Measurements from ENCODE around the gene RNF38.

RNF38 gene

DNA sequence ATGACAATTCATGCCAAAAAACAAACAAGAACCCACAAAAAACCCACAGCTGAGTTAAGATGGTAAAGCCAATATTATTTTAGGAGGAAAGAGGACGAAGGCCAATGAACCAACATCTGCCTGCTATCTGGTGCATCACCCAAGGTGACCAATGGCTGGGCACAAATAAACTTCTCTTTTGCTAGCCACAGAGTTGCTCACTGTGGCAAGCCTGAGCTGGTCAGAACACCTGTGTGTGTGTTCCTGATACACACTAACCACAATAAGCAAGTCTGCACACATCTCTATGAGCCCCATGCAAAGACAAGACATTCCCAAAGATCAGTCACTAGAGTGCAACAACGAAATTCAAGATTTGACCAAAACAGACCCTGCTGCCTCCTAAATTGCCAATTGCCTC lies 63.1 kb downstream of the RNF38 start:
- TF ChIP-seq, protein P1, sequence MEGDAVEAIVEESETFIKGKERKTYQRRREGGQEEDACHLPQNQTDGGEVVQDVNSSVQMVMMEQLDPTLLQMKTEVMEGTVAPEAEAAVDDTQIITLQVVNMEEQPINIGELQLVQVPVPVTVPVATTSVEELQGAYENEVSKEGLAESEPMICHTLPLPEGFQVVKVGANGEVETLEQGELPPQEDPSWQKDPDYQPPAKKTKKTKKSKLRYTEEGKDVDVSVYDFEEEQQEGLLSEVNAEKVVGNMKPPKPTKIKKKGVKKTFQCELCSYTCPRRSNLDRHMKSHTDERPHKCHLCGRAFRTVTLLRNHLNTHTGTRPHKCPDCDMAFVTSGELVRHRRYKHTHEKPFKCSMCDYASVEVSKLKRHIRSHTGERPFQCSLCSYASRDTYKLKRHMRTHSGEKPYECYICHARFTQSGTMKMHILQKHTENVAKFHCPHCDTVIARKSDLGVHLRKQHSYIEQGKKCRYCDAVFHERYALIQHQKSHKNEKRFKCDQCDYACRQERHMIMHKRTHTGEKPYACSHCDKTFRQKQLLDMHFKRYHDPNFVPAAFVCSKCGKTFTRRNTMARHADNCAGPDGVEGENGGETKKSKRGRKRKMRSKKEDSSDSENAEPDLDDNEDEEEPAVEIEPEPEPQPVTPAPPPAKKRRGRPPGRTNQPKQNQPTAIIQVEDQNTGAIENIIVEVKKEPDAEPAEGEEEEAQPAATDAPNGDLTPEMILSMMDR (IDR thresholded peaks at IDR 0.05; ENCODE audit: low read depth, low read length, poor library complexity, severe bottlenecking) = no peak
- TF ChIP-seq EZH2phosphoT487 (IDR thresholded peaks at IDR 0.05; ENCODE audit: borderline replicate concordance, low read length) = no peak
- H3K79me2 ChIP-seq (ENCODE audit: control insufficient read depth, low read length) = no peaks in the 10 kb centered on the region
- no peaks in the 10 kb centered on the region for H4K20me1 ChIP-seq (ENCODE audit: control insufficient read depth, insufficient read depth, low read depth, low read length)
- no peaks in the 10 kb centered on the region for H3K27me3 ChIP-seq (ENCODE audit: control insufficient read depth, low read length)
- no peak overlapping the region for H3K4me2 ChIP-seq (ENCODE audit: low read length)
- H3K36me3 ChIP-seq (ENCODE audit: control insufficient read depth, low read length) = peaks cover 40% of the 10 kb centered on the region
- H3K9me3 ChIP-seq (ENCODE audit: control insufficient read depth, insufficient read depth, low read length) = no peaks in the 10 kb centered on the region
- peaks cover 2% of the 10 kb centered on the region for H3K4me1 ChIP-seq (ENCODE audit: control insufficient read depth, low read length)
- no peaks in the 10 kb centered on the region for H3K9me2 ChIP-seq (replicated peaks; ENCODE audit: control insufficient read depth, low read length)
- 0 out of 2 replicates have a peak, but pooled peaks cover 5% of the 10 kb centered on the region for H3F3A ChIP-seq (ENCODE audit: control insufficient read depth, insufficient read depth)
- H3K4me3 ChIP-seq (ENCODE audit: low read length) = no peak overlapping the region
- no peak overlapping the region for H3K27ac ChIP-seq (ENCODE audit: low read depth, low read length)

DNA sequence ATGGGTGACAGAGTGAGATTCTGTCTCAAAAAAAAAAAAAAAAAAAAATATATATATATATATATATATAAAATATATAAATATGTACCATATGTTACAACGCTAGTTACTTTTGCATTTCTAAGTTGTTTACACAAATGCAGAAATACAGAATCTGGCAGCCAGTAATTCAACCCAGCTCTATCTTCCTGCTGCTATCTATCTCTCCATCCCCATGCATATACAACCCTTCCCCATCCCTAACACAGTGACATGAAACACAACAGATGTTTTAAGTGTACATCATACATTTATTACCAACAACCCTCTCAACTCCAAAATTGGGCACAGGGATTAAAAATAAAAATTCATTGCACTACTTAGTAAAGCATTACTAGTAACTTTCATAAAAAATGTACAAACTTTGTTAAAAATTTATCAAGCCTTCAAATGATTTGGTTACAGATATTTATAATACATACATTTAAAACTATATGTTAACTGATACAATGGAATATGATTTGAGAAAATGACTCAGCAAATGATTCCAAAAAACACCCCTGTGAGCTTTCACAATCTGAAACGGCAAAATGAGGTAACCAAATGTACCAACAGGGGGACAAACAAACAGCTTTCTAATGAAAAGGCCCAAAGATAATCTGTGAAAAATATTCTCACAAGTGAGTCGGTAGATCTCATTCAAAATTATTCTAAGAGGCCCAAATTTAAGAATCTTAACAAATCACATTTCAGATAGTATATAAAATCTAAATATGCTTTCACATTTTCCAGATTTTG lies 63.8 kb downstream of the RNF38 start:
- Histone ChIP-seq H3K36me3 (ENCODE audit: control insufficient read depth, low read length) (peaks cover 38% of the 10 kb centered on the region), H3K4me1 (ENCODE audit: control insufficient read depth, low read length) (no peaks in the 10 kb centered on the region), H3K79me2 (ENCODE audit: control insufficient read depth, low read length) (no peaks in the 10 kb centered on the region), H3K27me3 (ENCODE audit: control insufficient read depth, low read length) (no peaks in the 10 kb centered on the region), H4K20me1 (ENCODE audit: control insufficient read depth, insufficient read depth, low read depth, low read length) (no peaks in the 10 kb centered on the region), H3K9me3 (ENCODE audit: control insufficient read depth, insufficient read depth, low read length) (no peaks in the 10 kb centered on the region), H3K9me2 (replicated peaks; ENCODE audit: control insufficient read depth, low read length) (no peaks in the 10 kb centered on the region), H3K27ac (ENCODE audit: low read depth, low read length) (no peak overlapping the region), H3K4me2 (ENCODE audit: low read length) (no peak overlapping the region), H3K4me3 (ENCODE audit: low read length) (no peak overlapping the region), H3F3A (ENCODE audit: control insufficient read depth, insufficient read depth) (0 out of 2 replicates have a peak, but pooled peaks cover 5% of the 10 kb centered on the region)
- TF ChIP-seq, protein P1 (IDR thresholded peaks at IDR 0.05; ENCODE audit: low read depth, low read length, poor library complexity, severe bottlenecking) = no peak
- TF ChIP-seq EZH2phosphoT487 (IDR thresholded peaks at IDR 0.05; ENCODE audit: borderline replicate concordance, low read length) = no peak

DNA sequence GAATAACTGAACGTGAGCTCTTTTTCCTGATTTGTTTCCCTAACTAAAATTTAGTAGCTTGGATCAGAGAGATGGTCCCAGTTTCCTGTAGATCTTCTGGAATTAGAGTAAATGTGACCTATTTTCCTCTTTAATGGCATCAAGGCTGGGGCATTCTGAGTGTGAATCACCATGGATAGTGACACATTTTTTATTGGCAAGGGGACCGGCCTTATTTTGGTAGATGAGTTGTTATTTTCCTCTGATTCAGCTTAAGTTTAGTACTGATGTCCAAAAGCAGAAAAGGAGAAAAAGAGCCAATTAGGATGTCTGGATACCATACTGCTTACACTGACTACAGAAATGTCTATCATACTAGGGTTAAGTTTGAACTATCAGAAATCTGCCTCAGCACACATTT lies 68.1 kb downstream of the RNF38 start:
- no peaks in the 10 kb centered on the region for H3K9me2 ChIP-seq (replicated peaks; ENCODE audit: control insufficient read depth, low read length)
- no peaks in the 10 kb centered on the region for H3K4me1 ChIP-seq (ENCODE audit: control insufficient read depth, low read length)
- H3K9me3 ChIP-seq (ENCODE audit: control insufficient read depth, insufficient read depth, low read length) = no peaks in the 10 kb centered on the region
- H3K79me2 ChIP-seq (ENCODE audit: control insufficient read depth, low read length) = no peaks in the 10 kb centered on the region
- H3K27ac ChIP-seq (ENCODE audit: low read depth, low read length) = no peak overlapping the region
- H3K27me3 ChIP-seq (ENCODE audit: control insufficient read depth, low read length) = no peaks in the 10 kb centered on the region
- peaks cover under 1% of the 10 kb centered on the region; the same call in 1 of the 2 replicates for H3K36me3 ChIP-seq (ENCODE audit: control insufficient read depth, low read length)
- H3F3A ChIP-seq (ENCODE audit: control insufficient read depth, insufficient read depth) = 0 out of 2 replicates have a peak, but pooled peaks cover 2% of the 10 kb centered on the region
- TF ChIP-seq, protein P1 (IDR thresholded peaks at IDR 0.05; ENCODE audit: low read depth, low read length, poor library complexity, severe bottlenecking) = no peak
- no peak for TF ChIP-seq EZH2phosphoT487 (IDR thresholded peaks at IDR 0.05; ENCODE audit: borderline replicate concordance, low read length)
- H4K20me1 ChIP-seq (ENCODE audit: control insufficient read depth, insufficient read depth, low read depth, low read length) = no peaks in the 10 kb centered on the region
- H3K4me3 ChIP-seq (ENCODE audit: low read length) = no peak overlapping the region
- no peak overlapping the region for H3K4me2 ChIP-seq (ENCODE audit: low read length)

Measured in DOHH2 (cell line).